Amygdala (tissue), 56 donors: ENCODE data around the gene PSG6.
"Not testable (repeated sequence)": the region's sequence is repeated elsewhere in the genome, so short reads cannot be mapped to it uniquely, and the experiment has no call there.

Source experiments
- DNase-seq, 56 donors: peaks; one replicate each; lab custom pipeline; 2025; lab: John Stamatoyannopoulos, UW

PSG6 gene

DNA sequence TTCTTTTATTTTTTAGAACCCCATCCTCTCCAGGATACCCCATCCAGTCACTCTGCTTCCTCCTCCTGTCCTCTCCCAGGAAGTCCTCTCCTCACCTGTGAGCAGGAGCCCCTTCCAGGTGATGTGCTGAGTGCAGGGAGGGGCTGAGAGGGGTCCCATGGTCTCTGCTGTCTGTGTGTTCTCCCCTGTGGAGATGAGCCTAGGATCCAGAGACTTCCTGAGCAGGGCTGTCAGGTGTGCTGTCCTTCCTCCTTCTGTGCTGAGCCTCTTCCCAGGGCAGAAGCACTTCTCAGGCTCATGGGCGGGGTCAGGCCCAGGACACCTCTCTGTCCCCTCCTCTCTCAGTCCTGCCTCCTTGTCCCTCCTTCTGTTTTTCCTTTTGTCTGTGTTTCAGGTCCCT lies at the start of gene PSG6:
PSG6 (minus strand) TSS at position 261 of the 400 bp plus-strand sequence; CDS start at position 159, 102 bp downstream.
- not testable (repeated sequence) for DNase-seq

DNA sequence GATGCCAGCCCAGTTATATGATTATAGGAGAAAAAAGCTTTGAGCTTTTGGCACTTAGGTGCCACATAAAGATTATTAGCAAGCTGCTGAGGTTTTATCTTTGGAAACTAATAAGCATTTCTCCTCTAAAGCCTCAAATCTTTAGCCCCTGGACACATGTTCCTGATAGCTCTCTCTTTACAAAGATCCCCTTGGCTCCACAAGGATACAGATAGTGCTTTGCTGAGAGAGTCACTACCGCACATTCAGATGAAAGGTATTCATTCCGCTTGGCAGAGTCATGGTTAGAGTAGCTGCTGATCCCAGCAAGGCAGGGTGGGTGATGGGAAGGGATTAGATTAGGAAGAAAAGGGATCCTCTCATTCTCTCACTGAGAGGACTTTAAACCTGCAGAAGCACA lies 47.5 kb upstream of the PSG6 start:
- no peak for DNase-seq

DNA sequence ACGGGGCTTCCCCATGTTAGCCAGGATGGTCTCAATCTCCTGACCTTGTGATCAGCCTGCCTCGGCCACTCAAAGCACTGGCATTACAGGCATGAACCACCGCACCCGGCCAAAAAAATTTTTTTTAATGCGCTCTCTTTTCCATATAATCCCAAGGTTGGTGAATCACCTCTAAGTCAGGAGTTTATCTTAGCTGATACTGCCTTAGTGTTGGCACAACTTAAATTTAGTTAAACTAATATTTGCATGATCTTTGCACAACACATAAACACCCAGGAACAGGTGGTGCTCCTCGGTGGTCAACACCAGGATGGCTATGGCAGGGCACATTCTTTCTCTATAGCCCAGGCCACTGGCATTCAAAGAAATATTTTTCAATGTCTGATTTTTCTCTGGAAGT lies 43.4 kb upstream of the PSG6 start:
- DNase-seq = no peak

DNA sequence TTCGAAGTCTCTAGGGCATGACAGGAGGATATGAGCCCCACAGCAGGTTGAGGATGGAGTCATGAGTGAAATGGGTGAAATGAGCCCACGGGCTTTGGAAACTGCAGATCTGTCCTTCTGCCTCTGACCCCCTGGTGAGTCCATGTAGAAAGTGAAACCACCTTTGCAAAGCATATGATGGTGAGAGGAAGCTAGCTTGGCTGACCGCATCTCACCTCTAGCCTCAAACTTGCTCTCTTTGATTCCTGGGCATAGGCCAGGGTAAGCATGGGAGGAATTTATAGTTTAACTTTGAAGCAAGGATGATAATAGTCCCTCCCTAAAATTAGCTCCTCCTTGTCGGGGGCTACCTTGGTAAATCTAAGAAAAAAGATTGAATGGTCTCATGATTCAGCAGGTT lies 34.4 kb upstream of the PSG6 start:
- not testable (repeated sequence) for DNase-seq

DNA sequence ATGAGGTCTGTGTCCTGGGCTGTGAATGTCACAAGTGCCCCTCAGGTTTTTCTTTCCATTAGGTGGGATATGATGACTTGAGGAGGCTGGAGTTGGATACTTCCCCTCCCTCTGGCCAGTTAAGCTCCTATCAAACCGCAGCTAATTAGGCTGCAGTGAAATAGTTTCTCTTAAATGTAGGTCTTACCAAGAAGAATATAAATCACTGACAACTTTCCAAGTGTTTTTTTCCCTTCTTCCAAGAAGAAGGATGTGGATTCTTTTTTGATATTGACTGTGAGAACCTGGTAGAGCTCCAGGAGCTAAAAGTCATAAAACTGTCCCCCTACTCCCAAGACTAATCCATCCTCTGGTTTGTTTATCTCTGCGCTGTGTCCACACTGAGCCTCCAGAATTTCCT lies 33.8 kb upstream of the PSG6 start:
- not testable (repeated sequence) for DNase-seq

DNA sequence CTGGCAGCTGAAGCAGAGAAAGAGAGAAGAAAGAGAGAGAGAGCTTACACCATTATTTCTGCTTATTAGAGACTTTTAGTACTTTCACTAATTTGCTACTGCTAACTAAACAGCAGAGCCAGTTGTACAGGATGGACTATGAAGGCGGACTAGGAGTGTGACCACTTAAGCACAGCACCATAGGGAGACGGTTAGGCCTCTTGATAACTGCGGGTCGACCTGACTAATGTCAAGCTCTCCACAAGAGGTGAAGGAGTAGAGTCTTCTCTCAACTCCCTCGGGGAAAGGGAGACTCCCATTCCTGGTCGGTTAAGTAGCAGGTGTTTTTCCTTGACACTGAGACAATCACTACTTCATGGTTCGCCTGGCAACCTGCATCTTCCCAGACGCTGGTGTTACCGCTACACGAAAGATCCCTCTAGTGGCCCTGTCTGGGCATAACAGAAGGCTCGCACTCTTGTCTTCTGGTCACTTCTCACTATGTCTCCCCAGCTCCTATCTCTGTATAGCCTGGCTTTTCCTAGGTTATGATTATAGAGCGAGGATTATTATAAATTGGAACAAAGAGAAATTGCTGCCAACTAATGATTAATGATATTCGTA lies 24.6 kb upstream of the PSG6 start:
- no peak for DNase-seq

DNA sequence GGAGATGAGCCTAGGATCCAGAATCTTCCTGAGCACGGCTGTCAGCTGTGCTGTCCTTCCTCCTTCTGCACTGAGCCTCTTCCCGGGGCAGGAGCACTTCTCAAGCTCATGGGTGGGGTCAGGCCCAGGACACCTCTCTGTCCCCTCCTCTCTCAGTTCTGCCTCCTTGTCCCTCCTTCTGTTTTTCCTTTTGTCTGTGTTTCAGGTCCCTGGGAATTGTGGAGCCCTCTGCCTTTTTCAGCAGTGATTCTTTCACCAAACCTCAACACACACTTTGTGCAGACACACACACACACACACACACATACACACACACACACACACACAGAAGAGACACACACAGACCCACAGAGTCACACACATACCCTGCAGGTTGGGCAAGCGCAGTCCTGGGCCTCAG lies 19.4 kb upstream of the PSG6 start, which contains the start of gene PSG7:
PSG7 (minus strand) TSS at position 101 of the 400 bp plus-strand sequence. CDS start 131 bp downstream, outside the sequence.
- DNase-seq = not testable (repeated sequence)

DNA sequence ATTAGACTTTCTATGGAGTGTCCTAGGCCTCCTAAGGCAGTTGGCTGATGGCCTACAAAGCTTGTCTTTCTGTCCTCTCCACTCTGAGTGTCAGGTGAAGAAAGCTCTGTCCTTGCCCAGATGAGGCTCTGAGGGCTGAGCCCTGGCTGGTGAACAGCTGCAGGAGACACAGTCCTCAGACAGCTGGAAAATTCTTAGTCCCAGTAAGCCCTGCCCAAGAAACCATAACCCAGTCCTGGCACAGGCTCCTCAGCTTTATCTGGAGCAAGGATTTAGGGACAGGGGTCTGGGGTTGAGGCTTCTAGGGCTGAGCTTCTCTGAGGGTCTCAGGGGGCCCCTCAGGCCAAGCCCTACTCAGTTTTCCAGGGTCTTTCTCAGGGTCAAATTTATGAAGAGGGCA lies 17.0 kb upstream of the PSG6 start:
- DNase-seq = not testable (repeated sequence)

DNA sequence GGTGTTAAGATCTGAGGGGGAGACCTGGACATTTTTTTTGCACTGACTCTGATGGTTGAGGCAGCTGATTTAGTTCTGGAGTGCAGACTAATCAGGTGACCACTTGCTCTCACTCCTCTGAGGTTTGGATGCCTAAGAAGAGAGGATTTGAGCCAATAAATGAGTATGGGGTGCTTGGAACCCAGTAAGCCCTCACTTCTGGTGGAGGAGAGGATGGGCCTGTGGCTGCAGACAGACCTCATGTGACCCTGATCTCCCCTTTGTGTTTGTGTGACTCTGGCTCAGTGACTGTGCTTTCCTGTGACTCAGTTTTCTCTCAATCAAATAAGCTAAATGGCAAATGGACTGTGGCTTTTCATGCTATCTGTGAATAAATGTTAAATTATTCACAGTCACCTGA lies 16.5 kb upstream of the PSG6 start:
- not testable (repeated sequence) for DNase-seq

DNA sequence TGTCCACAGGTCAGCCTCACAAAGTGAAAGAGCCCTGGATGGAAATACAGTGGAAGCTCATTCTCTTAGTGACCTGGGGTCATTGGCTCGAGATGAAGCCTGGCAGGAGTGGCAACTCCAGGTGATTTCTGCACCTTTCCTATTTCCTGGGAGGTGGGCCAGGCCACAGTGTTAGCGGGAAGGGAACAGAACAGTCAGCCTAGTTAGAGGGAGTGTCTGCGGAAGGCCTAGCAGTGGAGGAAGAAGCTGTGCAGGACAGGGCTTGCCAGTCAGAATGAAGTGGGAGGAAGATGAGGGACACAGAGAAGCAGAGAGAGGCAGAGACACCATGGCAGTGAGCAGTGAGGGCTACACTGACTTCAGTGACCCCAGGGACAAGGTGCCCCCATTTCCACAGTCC lies 15.7 kb upstream of the PSG6 start:
- DNase-seq = not testable (repeated sequence)

DNA sequence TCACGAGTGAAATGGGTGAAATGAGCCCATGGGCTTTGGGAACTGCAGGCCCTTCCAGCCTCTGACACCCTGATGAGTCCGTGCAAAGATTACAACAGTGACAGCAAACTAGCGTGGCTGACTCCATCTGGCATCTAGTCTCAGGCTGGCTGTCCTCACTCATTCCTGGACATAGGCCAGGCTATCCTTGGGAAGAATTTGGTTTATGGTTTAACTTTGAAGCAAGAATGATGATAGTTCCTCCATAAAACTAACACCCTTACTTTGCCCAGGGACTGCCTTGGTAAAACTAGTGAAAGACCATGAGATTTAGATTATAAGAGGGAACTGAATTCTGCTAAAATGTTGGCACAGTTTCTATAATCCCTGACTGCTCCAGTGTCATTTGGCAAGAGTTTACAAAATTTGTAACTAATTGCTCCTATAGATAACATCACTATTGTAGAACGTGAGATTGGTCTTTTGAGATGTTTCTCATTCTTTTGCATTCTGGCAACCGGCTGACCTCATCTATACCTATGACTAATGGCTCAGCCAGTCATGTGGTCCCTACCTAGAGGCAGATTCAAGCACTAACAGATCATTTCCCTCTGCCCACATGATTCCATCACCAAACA lies 14.9 kb upstream of the PSG6 start:
- not testable (repeated sequence) for DNase-seq

DNA sequence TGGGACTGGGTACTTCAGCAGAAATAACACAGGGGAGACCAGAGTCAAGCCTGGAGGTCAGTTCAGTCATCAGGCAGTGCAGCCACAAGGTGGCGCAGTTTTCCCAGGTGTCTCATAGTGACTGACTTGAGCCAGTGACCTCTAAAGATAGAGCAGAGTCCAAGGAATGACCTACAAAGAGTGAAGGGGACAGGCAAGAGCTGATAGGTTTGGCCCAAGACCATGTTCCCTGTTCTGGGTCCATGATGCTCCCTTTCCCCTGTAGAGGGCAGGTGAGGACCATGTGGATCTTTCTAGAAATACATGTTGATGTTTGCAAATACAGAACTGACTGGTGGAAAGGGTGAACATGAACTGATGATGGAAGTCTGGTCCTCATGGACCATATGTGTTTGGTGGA lies 12.5 kb upstream of the PSG6 start:
- DNase-seq = peak in 1 of 56 donors; percentile 4

DNA sequence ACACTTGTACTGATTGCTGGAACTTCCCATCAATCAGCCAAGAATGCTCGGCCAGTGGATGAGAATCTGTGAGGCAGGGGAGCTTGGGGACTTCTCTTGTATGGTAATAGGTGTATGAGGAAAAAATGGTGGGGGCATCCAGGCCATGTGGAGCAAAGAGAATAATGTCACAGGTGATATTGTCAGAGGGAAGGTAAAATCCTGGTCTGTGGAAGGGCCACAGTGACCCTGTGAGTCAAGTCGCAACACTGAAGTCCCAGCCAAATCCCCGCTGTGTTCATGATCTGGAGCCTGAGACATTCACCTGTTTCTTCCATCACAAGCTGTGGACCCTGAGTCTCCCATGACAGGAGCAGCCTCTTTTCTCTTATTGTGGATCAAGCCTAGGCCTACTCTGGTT lies 11.2 kb upstream of the PSG6 start:
- DNase-seq = no peak

DNA sequence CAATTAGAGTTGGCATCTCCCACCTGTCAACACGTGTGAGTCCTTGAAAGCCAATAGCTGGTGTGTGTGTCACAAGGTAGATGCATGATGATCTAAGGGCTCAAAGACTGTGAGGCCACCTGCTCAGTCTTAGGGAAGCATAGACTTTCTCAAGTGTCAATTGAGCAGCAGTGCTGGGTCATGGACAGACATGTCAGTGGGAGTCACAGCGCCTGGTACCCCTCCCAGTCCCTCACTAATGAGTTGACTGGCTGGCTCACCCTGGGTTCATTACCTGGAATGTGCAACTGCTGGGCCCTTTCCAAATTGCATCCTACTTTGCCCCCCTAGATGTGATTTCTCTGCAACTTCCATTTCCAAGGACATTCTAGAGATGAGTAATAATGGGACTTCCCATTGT lies 9.1 kb upstream of the PSG6 start:
- DNase-seq = no peak

DNA sequence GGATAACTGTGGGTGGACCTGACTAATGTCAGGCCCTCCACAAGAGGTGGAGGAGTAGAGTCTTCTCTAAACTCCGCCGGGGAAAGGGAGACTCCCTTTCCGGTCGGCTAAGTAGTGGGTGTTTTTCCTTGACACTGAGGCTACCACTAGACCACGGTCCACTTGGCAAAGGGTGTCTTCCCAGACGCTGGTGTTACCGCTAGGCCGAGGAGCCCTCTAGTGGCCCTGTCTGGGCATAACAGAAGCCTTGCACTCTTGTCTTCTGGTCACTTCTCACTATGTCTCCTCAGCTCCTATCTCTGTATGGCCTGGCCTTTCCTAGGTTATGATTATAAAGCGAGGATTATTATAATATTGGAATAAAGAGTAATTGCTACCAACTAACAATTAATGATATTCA lies 5.4 kb upstream of the PSG6 start:
- peak in 8 of 56 donors; percentile 1 to 25 (median 6) for DNase-seq

DNA sequence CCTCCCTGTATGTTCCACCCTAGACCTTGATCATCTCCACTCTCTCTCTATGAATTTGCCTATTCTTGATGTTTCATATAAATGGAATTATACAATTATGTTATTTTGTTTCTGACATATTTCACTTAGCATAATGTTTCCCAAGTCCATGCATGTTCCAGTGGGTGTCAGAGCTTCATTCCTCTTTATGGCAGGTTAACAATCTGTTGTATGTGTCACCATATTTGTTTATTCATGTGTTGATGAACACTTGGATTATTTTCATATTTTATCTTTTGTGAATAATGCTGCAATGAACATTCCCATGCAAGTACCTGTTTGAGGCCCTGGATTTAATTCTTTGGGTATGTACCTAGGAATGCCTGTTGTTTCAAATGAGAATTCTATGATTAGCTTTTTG lies 3.3 kb upstream of the PSG6 start:
- DNase-seq = not testable (repeated sequence)

DNA sequence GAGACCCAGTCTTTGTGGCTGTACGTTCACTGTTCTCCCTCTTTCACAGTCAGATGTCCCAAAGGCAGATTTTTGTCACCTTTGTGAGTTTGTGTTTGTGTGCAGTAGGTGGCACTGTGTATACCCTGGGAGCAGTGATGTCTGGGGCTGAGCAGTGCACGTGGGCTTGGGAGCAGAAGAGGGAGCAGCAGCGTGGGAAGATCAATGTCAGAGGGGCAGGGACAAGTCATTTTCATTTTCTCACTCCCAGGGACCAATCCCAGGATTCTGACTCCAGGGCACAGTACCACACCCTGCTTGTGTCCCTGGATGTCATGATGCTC lies 2.0 kb upstream of the PSG6 start:
- DNase-seq = no peak

DNA sequence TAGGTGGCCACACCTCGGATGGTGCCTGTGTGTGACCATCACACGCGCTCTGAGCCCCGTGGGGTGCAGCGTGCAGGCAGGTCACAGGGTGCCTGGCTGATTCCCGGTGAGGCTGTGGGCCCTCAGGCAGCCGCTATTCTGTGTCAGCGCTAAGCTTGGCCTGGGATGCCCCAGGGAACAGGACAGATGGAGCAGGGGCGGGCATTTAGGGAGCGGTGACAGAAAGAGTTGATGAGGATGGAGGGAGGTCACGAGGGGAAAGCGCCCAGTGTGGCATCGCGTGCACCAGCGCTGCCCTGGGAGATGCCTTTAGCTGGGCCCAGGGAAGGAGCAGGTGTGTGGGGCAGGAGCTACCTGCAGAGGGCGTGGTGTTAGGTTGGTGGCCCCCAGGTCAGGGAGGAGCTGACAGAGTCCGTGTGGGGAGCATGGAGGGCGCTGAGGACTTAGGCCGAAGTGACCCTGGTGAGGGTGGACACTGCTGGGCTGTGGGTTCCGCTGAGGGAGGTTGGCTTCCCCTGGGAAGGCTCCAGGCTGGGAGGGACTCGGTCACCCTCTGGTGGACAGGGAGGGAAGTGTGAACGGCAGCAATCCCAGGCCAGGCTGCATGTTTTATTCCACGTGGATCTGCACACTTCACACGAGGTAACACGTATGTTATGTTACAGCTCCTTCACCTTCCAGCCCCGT lies 1.5 kb upstream of the PSG6 start:
- DNase-seq = not testable (repeated sequence)

DNA sequence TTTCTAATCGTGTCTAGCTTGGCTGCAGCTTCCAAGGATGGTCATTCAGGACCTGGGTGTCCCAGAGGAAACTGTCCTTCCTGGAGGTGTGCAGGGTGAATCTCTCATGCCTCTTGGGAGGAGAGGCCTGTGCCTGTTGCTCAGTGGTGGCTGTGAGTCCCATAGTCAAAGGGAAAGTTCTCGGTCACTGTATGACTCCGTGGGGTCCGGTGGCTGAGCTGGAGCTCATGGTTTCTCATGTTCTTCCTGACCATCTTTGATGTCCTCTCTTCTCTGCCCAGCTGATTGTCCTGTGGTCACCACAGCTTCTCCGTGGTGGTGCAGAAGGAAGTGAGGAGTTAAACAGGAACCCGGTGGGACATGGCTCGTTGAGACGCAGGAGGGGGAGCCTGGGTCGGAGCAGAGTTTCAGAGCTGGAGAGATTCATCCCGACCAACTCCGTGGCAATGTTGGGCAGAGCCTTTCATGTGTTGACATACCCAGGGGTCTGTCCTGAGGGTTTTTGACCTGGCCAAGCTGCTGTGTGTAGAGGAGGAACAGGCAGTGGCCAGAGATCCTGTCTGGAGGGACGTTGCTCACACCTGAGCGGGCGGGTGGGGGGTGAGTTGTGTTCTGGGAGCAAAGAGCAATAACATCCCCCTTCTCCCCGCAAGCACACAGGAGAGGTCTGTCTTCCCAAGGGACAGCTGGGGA lies 829 bp upstream of the PSG6 start:
- DNase-seq = not testable (repeated sequence)

DNA sequence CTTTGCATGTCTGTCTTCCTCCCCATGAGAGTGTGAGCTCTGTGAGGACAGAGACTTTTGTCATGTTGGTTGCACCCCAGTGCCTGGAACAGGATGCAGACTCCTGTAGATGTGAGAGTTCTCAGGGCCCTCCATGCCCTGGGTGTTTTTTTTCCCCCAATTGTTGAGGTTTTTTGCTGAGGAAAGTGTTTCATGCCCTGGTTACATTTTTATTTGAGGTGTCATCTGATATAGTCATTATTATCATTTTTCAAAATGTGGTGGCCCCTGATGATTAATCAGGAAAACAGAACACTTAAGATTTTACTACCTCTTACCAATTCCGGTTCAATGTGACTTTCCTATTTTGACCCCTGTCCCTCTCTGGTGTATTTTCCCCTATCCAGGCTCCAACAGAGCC lies 763 bp downstream of the PSG6 start:
- not testable (repeated sequence) for DNase-seq

DNA sequence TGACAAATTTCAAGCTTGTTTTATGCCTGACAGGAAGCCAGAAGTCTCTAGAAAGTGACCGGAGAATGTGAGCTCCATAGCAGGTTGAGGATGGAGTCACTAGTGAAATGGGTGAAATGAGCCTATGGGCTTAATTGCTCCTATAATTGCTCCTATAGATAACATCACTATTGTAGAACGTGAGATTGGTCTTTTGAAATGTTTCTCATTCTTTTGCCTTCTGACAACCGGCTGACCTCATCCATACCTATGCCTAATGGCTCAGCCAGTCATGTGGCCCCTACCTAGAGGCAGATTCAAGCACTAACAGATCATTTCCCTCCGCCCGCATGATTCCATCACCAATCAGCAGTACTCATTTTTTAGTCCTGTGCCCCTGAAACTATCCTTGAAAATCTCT lies 4.2 kb downstream of the PSG6 start:
- not testable (repeated sequence) for DNase-seq
